ENCODE results near the gene MICOS13.
A peak's percentile ranks its signal among the peaks of the same experiment; 100 is the strongest.

The MICOS13 gene

GRCh38 chr19:5694956-5695648, 14.8 kb upstream of the MICOS13 start:
- no peaks in the 10 kb centered on the region for H3K9me3 ChIP-seq (replicated peaks; ENCODE audit: insufficient read depth, low read length)
- no peak for DNase-seq
- peaks cover 11% of the 10 kb centered on the region for H3K4me1 ChIP-seq (ENCODE audit: low read length)
- no peak overlapping the region for H3K27ac ChIP-seq (ENCODE audit: low read length)
- TF ChIP-seq, protein P1, sequence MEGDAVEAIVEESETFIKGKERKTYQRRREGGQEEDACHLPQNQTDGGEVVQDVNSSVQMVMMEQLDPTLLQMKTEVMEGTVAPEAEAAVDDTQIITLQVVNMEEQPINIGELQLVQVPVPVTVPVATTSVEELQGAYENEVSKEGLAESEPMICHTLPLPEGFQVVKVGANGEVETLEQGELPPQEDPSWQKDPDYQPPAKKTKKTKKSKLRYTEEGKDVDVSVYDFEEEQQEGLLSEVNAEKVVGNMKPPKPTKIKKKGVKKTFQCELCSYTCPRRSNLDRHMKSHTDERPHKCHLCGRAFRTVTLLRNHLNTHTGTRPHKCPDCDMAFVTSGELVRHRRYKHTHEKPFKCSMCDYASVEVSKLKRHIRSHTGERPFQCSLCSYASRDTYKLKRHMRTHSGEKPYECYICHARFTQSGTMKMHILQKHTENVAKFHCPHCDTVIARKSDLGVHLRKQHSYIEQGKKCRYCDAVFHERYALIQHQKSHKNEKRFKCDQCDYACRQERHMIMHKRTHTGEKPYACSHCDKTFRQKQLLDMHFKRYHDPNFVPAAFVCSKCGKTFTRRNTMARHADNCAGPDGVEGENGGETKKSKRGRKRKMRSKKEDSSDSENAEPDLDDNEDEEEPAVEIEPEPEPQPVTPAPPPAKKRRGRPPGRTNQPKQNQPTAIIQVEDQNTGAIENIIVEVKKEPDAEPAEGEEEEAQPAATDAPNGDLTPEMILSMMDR (IDR thresholded peaks at IDR 0.05; ENCODE audit: low read length), result no peak
- peaks cover 58% of the 10 kb centered on the region for H3F3A ChIP-seq (ENCODE audit: insufficient read depth, low read length)
- no peaks in the 10 kb centered on the region for H3K27me3 ChIP-seq (replicated peaks; ENCODE audit: insufficient read depth, low read length)
- no peak overlapping the region for H3K4me2 ChIP-seq (ENCODE audit: low read depth, low read length)
- peaks cover 67% of the 10 kb centered on the region for H4K20me1 ChIP-seq (ENCODE audit: insufficient read depth, low read length)
- no peak overlapping the region for H2AFZ ChIP-seq (ENCODE audit: low read length)
- no peaks in the 10 kb centered on the region for H3K9me2 ChIP-seq (replicated peaks; ENCODE audit: insufficient read depth, low read length)
- H3K36me3 ChIP-seq (replicated peaks; ENCODE audit: insufficient read depth, low read length), result peaks cover 42% of the 10 kb centered on the region
- peaks cover 87% of the 10 kb centered on the region for H3K79me2 ChIP-seq (ENCODE audit: low read length)
- no peak overlapping the region for H3K4me3 ChIP-seq (ENCODE audit: low read length)
- H3K9ac ChIP-seq (ENCODE audit: low read length), result no peak overlapping the region

DNA sequence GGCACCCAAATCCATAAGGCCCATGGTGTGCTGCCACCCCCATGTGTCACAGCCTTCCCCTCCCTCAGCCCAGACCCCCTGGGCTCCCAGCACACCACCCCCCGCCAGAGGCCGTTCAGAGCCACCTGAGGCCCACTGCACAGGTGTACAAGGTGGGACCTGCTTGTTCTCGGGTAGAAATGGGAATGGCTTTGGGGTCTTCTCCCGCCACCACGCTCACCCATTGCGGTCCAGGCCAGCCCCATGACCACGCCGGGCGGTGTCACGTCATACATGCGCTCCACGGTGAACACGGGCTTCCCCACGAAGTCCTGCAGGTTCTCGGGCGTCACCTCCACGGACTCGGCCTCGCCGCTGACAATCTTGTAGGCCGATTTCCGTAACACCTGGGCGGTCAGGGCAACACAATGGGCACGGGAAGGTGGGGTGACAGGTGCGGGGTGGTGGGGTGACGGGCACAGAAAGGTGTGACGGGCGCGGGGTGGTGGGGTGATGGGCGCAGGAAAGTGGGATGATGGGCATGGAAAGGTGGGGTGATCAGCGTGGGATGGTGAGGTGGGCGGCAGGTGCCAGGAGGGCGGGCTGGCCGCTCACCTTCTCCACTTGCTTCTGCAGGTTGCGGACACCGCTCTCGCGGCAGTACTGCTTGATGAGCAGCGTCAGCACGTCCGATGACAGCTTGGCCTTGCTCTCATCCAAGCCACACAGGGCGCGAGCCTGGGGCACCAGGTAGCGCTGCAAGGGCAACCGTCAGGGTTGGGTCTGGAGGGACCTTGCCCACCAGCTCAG, 14.0 kb upstream of the MICOS13 start:
- Histone ChIP-seq H3K4me2 (ENCODE audit: low read depth, low read length) (no peak overlapping the region), H3K79me2 (ENCODE audit: low read length) (peaks cover 88% of the 10 kb centered on the region), H3K4me1 (ENCODE audit: low read length) (peaks cover 14% of the 10 kb centered on the region), H3K9me2 (replicated peaks; ENCODE audit: insufficient read depth, low read length) (no peaks in the 10 kb centered on the region), H3K27ac (ENCODE audit: low read length) (no peak overlapping the region), H2AFZ (ENCODE audit: low read length) (no peak overlapping the region), H3K36me3 (replicated peaks; ENCODE audit: insufficient read depth, low read length) (peaks cover 42% of the 10 kb centered on the region), H4K20me1 (ENCODE audit: insufficient read depth, low read length) (peaks cover 67% of the 10 kb centered on the region), H3K9ac (ENCODE audit: low read length) (no peak overlapping the region), H3K9me3 (replicated peaks; ENCODE audit: insufficient read depth, low read length) (no peaks in the 10 kb centered on the region), H3K4me3 (ENCODE audit: low read length) (no peak overlapping the region), H3F3A (ENCODE audit: insufficient read depth, low read length) (peaks cover 58% of the 10 kb centered on the region), H3K27me3 (replicated peaks; ENCODE audit: insufficient read depth, low read length) (no peaks in the 10 kb centered on the region)
- no peak for DNase-seq
- TF ChIP-seq EZH2 (optimal IDR thresholded peaks at IDR 0.05; ENCODE audit: low read depth, low read length), result no peak
- TF ChIP-seq EZH2phosphoT487 (IDR thresholded peaks at IDR 0.05; ENCODE audit: low read length), result no peak
- TF ChIP-seq, protein P1 (IDR thresholded peaks at IDR 0.05; ENCODE audit: low read length), result no peak

DNA sequence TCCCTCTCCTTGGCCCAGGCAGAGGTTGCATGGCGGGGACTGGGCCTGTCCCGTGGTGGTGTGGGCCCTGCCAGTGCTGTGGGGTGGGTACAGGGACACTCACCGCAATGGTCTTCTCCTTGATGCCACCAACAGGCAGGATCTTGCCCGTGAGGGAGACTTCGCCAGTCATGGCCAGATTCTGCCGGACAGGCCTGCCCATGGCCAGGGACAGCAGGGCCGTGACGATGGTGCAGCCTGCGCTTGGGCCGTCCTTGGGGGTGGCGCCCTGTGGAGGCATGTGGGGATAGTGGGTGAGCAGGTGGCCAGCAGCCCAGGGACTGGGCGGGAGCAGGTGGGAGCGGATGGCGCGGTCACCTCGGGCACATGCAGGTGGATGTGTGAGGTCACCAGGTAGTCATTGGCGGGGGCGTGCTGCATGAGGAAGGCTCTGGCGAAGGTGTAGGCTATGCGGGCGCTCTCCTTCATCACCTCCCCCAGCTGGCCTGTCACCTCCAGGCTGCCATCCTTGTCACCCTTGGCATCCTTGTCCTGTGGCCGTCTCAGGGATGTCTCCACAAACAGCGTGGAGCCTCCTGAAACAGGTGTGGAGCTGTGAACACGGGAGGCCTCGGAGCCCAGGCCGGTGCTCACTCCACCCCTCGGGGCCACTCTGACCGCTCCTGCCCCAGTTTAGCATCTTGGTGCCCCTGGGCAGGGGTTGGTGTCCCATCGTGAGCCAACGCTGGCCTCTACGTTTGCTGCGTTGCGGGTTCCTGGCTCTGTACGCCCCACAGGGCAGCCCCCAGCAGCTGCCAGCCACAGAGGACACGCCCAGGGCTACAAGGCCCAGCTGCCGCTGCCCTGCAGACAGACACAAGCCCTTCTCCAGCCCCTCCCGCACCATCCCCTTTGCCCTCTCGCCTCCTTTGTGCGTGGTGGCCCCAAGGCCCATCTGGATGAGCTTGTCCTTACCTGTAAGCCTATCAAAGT, 13.2 kb upstream of the MICOS13 start:
- peaks cover 63% of the 10 kb centered on the region for H3F3A ChIP-seq (ENCODE audit: insufficient read depth, low read length)
- H3K4me1 ChIP-seq (ENCODE audit: low read length), result peaks cover 14% of the 10 kb centered on the region
- H3K9me3 ChIP-seq (replicated peaks; ENCODE audit: insufficient read depth, low read length), result no peaks in the 10 kb centered on the region
- no peak overlapping the region for H3K4me3 ChIP-seq (ENCODE audit: low read length)
- H2AFZ ChIP-seq (ENCODE audit: low read length), result no peak overlapping the region
- H3K9me2 ChIP-seq (replicated peaks; ENCODE audit: insufficient read depth, low read length), result no peaks in the 10 kb centered on the region
- peaks cover 79% of the 10 kb centered on the region for H3K79me2 ChIP-seq (ENCODE audit: low read length)
- H3K4me2 ChIP-seq (ENCODE audit: low read depth, low read length), result no peak overlapping the region
- no peak overlapping the region for H3K9ac ChIP-seq (ENCODE audit: low read length)
- H3K36me3 ChIP-seq (replicated peaks; ENCODE audit: insufficient read depth, low read length), result peaks cover 33% of the 10 kb centered on the region
- no peaks in the 10 kb centered on the region for H3K27me3 ChIP-seq (replicated peaks; ENCODE audit: insufficient read depth, low read length)
- peak; percentile 6 for DNase-seq
- peaks cover 62% of the 10 kb centered on the region for H4K20me1 ChIP-seq (ENCODE audit: insufficient read depth, low read length)
- H3K27ac ChIP-seq (ENCODE audit: low read length), result no peak overlapping the region
- no peak for TF ChIP-seq EZH2phosphoT487 (IDR thresholded peaks at IDR 0.05; ENCODE audit: low read length)
